ENCODE results near the gene ADH4.

GRCh38 chr4:99179626-99180025, 35.5 kb upstream of the ADH4 start:
- TF ChIP-seq POLR2A (IDR thresholded peaks at IDR 0.05; ENCODE audit: low read depth, low read length) (no peak), MAX (IDR thresholded peaks at IDR 0.05; ENCODE audit: insufficient read depth, insufficient read length) (no peak), CTCF (IDR thresholded peaks at IDR 0.05; ENCODE audit: extremely low read depth in 1 of 2, insufficient read depth in 1 of 2, low read depth in 1 of 2, low read length in 2 of 2) (no peak), POLR2AphosphoS5 (IDR thresholded peaks at IDR 0.05; ENCODE audit: insufficient read depth, low read depth, low read length) (no peak), MYC (IDR thresholded peaks at IDR 0.05; ENCODE audit: low read depth, low read length) (no peak), GATA2 (IDR thresholded peaks at IDR 0.05; ENCODE audit: insufficient read depth, insufficient read length, low read depth, low read length) (no peak), EZH2 (IDR thresholded peaks at IDR 0.05; ENCODE audit: borderline replicate concordance, low read depth, low read length, severe bottlenecking) (no peak), JUN (IDR thresholded peaks at IDR 0.05; ENCODE audit: borderline replicate concordance, insufficient read depth, insufficient read length, low read depth) (no peak)
